ENCODE data around the gene NEO1.

NEO1 gene

DNA sequence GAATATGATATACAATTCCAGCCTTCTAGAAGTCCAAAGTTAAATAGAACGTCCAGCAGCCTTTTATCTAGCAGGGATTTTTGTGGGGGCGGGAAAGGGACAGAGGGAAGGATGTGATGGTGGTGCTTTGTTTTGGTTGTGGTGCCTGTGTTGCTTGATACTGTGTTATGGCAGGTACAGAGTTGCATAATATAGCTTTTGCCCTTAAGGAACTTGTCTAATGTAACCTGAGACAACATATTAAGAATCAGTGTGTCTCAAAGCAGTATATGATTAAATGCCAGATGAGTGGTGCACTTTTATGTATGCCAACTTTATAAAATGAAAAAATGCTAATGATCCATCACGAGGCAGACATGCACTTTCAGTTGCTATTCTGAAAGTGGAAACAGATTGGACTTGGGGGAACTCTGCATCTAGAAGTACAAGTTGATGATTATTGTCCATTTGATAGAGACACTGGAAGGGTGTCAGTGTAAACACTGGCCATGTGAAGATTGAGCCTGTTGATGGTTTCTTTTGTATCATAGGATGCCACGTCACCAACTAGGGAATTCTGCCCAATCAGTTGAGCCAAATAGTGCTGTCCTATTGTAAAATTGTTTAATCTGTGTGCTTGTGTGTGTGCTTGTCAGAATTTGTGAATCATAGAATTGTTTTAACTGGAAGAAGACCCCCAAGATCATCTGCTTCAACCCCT, 23.0 kb downstream of the NEO1 start:
- DNase-seq: peak in 5 of 14 donors; percentile 9 to 46 (median 26)

DNA sequence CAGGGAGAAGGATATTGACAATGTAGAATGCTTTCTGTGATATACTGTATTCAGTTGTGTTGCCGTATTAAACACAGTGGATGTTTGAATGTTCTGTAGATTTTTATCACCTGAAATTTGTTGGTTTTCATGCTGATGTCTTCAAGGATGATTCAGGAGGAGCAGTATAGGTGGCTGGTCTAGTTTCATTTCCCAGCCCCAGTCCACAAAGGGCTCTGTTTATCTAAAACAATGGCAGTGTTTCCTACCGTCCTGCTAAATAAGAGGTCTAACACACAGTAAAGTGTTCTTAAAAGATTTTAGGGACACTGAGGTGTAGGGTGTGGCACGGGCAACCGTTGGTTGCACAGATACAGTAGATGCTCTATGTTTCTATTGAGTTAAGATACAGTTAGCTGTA, 26.0 kb downstream of the NEO1 start:
- DNase-seq: peak in 2 of 14 donors; percentile 1 to 14

DNA sequence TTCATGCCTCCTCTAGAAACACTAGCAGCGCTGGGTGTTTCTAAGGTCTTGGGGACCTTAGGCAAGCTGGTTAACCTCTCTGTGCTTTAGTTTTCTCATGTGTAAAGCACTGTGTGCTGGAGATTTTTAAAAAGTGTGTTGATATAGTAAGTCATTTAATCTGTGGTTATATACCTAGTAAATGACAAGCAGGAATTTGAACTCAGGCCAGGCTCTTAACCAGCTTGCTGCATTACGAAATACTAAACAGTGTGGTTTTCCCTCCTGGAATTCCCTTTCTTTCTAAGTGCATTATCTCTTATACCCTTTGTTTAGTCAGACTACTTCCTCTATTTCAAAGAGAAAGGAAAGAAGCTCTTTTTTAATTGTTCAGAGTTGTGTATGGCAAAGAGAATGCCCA, 26.5 kb downstream of the NEO1 start:
- DNase-seq: no peak

DNA sequence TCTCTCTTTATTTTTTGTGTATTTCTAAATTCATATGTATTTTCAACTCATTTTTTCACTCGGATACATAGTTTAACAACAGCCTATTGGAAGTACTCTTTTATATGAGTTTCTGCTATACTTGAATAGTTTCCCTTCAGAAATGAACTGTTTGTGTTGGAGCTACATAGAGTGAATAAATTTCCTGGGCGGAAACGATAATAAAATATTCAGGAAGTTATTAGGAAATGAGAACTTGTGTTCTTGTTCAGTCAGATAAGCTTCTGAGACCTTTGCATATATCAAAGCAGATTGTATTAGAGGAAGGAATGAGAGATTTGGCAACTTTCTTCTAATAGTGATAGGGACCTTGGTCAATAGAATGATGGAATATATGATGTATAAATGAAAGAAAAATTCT, 27.3 kb downstream of the NEO1 start:
- DNase-seq: no peak

DNA sequence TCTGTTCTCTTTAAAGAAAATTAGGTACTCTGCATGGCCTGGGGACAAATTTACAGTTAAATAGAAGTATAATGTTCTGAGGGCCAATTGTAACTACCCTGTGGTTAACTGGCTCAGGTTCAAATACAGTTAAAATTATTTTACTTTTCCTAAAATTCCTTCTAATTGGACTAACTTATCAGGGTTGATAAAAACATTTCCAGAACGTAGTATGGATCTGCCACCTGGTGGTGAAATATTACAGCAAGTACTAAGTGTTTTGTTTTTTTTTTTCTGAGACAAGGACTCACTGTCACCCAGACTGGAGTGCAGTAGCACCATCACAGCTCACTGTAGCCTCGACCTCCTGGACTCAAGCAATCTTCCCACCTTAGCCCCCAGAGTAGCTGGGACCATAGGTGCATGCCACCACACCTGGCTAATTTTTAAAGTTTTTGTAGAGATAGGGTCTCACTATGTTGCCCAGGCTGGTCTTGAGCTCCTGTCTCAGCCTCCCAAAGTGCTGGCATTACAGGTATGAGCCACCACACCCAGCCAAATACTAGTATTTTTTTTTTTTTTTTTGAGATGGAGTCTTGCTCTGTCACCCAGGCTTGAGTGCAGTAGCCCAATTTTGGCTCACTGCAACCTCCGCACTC, 29.2 kb downstream of the NEO1 start:
- DNase-seq: peak in 2 of 14 donors; percentile 5 to 20

DNA sequence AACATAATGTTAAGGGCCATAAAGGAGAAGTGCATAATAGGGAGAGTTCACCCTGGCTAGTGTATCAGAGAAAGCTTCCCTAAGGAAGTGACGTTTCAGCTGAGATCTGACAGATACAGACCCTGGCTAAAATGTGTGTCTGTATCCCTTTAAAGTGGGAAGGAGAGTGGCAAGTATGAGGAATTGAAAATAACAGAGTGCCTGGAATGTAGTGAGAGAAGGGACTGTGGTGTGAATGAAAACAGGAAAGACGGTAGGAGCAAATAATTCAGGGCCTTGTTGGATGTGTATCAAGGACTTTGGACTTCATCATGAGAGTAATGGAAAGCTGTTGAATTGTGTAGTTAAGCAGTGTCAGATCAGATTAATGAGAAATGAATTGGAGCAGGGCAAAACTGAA, 30.5 kb downstream of the NEO1 start:
- peak in 1 of 14 donors; percentile 4 for DNase-seq

- no peak for DNase-seq
Observed at GRCh38 chr15:73087098-73087497, 34.8 kb downstream of the NEO1 start.

- DNase-seq: no peak
Observed at GRCh38 chr15:73105064-73105463, 52.8 kb downstream of the NEO1 start.

GRCh38 chr15:73108676-73109075, 56.4 kb downstream of the NEO1 start:
- peak in 1 of 14 donors; percentile 3 for DNase-seq

- no peak for DNase-seq
Observed at GRCh38 chr15:73109765-73110164, 57.5 kb downstream of the NEO1 start.

DNA sequence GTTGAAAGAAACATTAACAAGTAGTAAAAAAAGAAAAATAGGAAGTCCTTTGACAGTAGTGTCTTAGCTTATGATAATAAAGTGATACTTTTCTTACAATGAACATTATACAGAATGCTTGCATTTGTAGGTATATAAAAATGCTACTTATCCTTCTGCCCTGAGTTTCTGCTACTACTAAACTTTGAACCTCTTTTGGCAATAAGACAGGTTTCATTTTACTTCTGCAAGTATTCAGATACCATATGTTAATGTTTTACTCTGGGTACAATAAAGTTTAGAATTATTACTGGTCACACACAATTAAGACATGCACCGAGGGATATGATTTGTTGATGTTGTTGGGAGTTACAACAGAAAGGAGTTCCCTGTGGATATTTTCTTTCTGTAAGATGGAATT, 57.9 kb downstream of the NEO1 start:
- DNase-seq: no peak

DNA sequence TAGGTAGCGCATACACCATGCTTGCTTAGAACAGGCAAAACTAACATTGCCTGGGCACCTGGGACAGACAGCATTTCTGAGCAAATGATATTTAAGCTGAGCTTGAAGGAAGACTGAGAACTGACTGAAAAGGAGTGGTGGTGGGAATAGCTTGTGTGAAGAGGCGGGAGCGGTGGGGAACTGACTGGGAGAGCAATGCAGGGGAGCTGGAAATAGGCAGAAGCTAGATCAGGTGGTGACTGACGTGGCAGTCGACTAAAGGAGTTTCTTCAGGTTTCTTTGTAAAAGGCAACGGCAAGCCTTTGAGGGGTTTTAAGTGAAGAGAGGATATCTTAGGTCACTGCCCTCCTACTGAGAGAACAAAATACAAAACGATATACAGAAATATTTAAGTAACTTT, 61.8 kb downstream of the NEO1 start:
- DNase-seq: no peak

GRCh38 chr15:73116164-73116563, 63.9 kb downstream of the NEO1 start:
- no peak for DNase-seq

DNA sequence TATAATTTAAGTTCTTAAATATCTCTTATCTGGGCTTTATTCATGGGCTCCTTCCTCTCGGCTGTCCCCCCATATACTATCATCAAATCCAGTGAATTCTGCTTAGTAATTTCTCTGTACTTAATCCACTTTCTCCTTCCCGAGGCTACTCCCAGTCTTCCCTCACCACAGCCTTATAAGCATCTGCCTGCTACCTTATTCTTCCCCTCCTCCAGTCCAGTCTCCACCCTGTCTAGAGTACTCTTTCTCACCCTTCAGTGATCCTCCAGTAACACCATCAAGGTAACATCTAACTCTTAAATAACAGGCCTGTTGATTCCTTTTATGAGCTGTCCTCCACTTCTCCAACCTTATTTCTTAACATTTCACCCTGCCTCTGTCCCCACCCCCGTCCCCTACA, 65.8 kb downstream of the NEO1 start:
- no peak for DNase-seq

DNA sequence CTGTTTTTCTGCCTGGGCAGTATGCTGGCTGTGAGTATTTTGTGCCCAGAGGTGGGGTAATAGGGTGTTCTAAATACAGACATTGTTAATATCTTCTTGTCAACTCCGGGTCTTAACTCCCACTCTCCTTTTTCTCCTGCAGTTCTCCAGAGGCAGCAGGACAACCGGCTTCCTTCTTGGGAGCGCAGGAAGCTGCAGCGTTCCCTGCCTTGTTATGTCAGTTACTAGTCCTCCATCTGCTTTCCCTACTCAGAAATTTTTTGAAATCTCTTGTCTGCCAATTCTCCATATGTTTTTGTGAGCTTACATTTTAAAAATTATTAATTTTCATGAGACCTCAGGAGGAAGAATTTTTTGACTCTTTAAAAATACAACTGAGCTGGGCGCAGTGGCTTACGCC, 67.2 kb downstream of the NEO1 start:
- DNase-seq: no peak

GRCh38 chr15:73120269-73120668, 68.0 kb downstream of the NEO1 start:
- DNase-seq: no peak

GRCh38 chr15:73125219-73125618, 73.0 kb downstream of the NEO1 start:
- no peak for DNase-seq

- DNase-seq: peak in 2 of 14 donors; percentile 1 to 3
Observed at GRCh38 chr15:73127302-73127936, 75.2 kb downstream of the NEO1 start.

- DNase-seq: no peak
Observed at GRCh38 chr15:73130830-73131229, 78.6 kb downstream of the NEO1 start.

GRCh38 chr15:73134196-73134595, 81.9 kb downstream of the NEO1 start:
- no peak for DNase-seq

GRCh38 chr15:73139041-73139743, 86.9 kb downstream of the NEO1 start:
- no peak for DNase-seq

GRCh38 chr15:73139744-73140553, 87.7 kb downstream of the NEO1 start:
- no peak for DNase-seq
